HG02798 (cell line): Measurements from ENCODE around the gene DYNLL1.
A peak's percentile ranks its signal among the peaks of the same experiment; 100 is the strongest.
"Not testable (repeated sequence)": the region's sequence is repeated elsewhere in the genome, so short reads cannot be mapped to it uniquely, and the experiment has no call there.

Experiments
- ATAC-seq: cut with Tn5 transposase; IDR thresholded peaks from one replicate; pipeline ENCODE4 v1.9.1; 2021; ENCODE audit warnings: mild to moderate bottlenecking; ENCODE audit not compliant: unreplicated experiment, poor library complexity

DYNLL1 gene

GRCh38 chr12:120504587-120504986 is 8.7 kb downstream of the DYNLL1 start:
- no peak for ATAC-seq

- no peak for ATAC-seq
Measured at GRCh38 chr12:120508537-120508936, 12.6 kb downstream of the DYNLL1 start.

GRCh38 chr12:120514002-120514401 is 18.1 kb downstream of the DYNLL1 start:
- ATAC-seq, result no peak

GRCh38 chr12:120515496-120515895 is 19.6 kb downstream of the DYNLL1 start:
- ATAC-seq, result no peak

GRCh38 chr12:120519324-120519723 is 23.4 kb downstream of the DYNLL1 start:
- not testable (repeated sequence) for ATAC-seq

- ATAC-seq, result no peak
Measured at GRCh38 chr12:120522568-120522967, 26.7 kb downstream of the DYNLL1 start.

- peak; percentile 86 for ATAC-seq
Measured at GRCh38 chr12:120528861-120529525, 33.1 kb downstream of the DYNLL1 start, which contains the start of gene COQ5. Gene COQ5, minus strand, starts transcription at chr12:120529158. Its CDS starts 17 bp downstream, at chr12:120529141.

GRCh38 chr12:120529641-120530417 is 33.9 kb downstream of the DYNLL1 start:
- no peak for ATAC-seq

- ATAC-seq, result not testable (repeated sequence)
Measured at GRCh38 chr12:120530418-120530761, 34.5 kb downstream of the DYNLL1 start.

- no peak for ATAC-seq
Measured at GRCh38 chr12:120532701-120533238, 36.9 kb downstream of the DYNLL1 start.

GRCh38 chr12:120534203-120534702 is 38.3 kb downstream of the DYNLL1 start, which contains the start of gene RNF10:
Gene RNF10, plus strand, starts transcription at chr12:120534356. Its CDS starts 456 bp downstream, at chr12:120534812.
- ATAC-seq, result peak; percentile 78

- peak; percentile 46 for ATAC-seq
Measured at GRCh38 chr12:120534703-120535655, 39.1 kb downstream of the DYNLL1 start.

- no peak for ATAC-seq
Measured at GRCh38 chr12:120536064-120536791, 40.3 kb downstream of the DYNLL1 start.

GRCh38 chr12:120537856-120538220 is 41.9 kb downstream of the DYNLL1 start:
- no peak for ATAC-seq

GRCh38 chr12:120538281-120539156 is 42.6 kb downstream of the DYNLL1 start:
- ATAC-seq, result no peak

GRCh38 chr12:120539303-120539702 is 43.4 kb downstream of the DYNLL1 start:
- no peak for ATAC-seq

- ATAC-seq, result no peak
Measured at GRCh38 chr12:120540445-120540844, 44.5 kb downstream of the DYNLL1 start.

GRCh38 chr12:120542166-120542565 is 46.3 kb downstream of the DYNLL1 start:
- no peak for ATAC-seq
